Calu3 (cell line): ENCODE data around the gene CD55. TPM values are rescaled to one million over a fixed set of nuclear protein-coding genes. Genes with fewer than 3 reads are reported as not detected.

Experiments
- BruUV-seq: library from RNA; stranded (reverse); fragments of 400-500 nt; replicated peaks from 2 replicates; lab custom pipeline; 2021; lab: Mats Ljungman, UMichigan
- CTCF ChIA-PET: fragments of 300-600 bp; sonication (Branson Sonifier 250); formaldehyde crosslinking; loops from one replicate; lab custom pipeline; 2022; ENCODE audit warnings: antibody characterized with exemption; lab: Charles Lee
- DNase-seq: peaks from one replicate; pipeline ENCODE4 v3.0.0; 2022
- H3K27ac Mint-ChIP-seq: one replicate; pipeline ENCODE4 v1.8.0; 2022; ENCODE audit warnings: mixed read lengths; ENCODE audit not compliant: unreplicated experiment
- H3K27me3 Mint-ChIP-seq: one replicate; pipeline ENCODE4 v1.8.0; 2022; ENCODE audit warnings: mixed read lengths; ENCODE audit not compliant: unreplicated experiment
- H3K36me3 Mint-ChIP-seq: one replicate; pipeline ENCODE4 v1.8.0; 2022; ENCODE audit warnings: mild to moderate bottlenecking, moderate library complexity, mixed read lengths; ENCODE audit not compliant: insufficient read depth, unreplicated experiment
- H3K4me1 Mint-ChIP-seq: one replicate; pipeline ENCODE4 v1.8.0; 2022; ENCODE audit warnings: mild to moderate bottlenecking, low read depth, mixed read lengths; ENCODE audit not compliant: unreplicated experiment
- H3K4me3 Mint-ChIP-seq: one replicate; pipeline ENCODE4 v1.8.0; 2022; ENCODE audit warnings: mild to moderate bottlenecking, low read depth, moderate library complexity, mixed read lengths; ENCODE audit not compliant: unreplicated experiment
- H3K9me3 Mint-ChIP-seq: one replicate; pipeline ENCODE4 v1.8.0; 2022; ENCODE audit warnings: low read depth, mixed read lengths; ENCODE audit not compliant: unreplicated experiment
- CTCF ChIP-seq: fragments of 200-600 bp; IDR thresholded peaks from one replicate; pipeline ENCODE4 v1.8.0; 2022; ENCODE audit warnings: antibody characterized with exemption; ENCODE audit not compliant: unreplicated experiment
- intact Hi-C: fragments of 100-400 bp; cut with micrococcal nuclease; formaldehyde crosslinking; loops from one replicate; pipeline ENCODE4 v1.10.0; 2022; ENCODE audit not compliant: unreplicated experiment
- total RNA-seq: library from RNA; stranded (reverse); gene quantifications from 2 replicates; pipeline ENCODE4 v1.2.3, GENCODE V29; 2022

CD55 gene
- total RNA-seq, 1 experiment from 2014 or later: 106 TPM

DNA sequence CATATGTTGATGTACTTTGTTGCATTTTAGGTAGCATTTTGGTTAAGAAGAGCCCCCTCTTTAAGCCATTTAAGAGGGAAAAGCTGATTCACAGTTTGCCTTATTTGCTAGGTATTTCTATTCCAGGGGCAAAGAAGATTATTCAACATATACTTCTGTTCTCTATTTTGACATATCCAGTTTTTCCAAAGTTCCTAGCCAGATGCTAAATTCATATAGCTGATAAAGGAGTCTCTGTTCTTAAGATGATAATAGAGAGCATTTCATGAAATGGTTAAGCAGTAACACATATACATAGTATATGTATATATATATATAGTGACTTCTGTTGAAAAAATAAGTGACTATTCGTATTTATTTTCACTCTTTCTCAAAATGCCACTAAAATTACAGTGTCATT is 15.5 kb upstream of the CD55 start:
- TF ChIP-seq CTCF: no peak
- CTCF ChIA-PET: no interaction called here
- peaks cover 12% of the 10 kb centered on the region for H3K36me3 Mint-ChIP-seq
- intact Hi-C loops: no loop called here
- peaks cover 66% of the 10 kb centered on the region for H3K4me1 Mint-ChIP-seq
- no peak overlapping the region for H3K4me3 Mint-ChIP-seq
- no peak overlapping the region for H3K27ac Mint-ChIP-seq
- peaks cover 12% of the 10 kb centered on the region for H3K9me3 Mint-ChIP-seq
- no peaks in the 10 kb centered on the region for H3K27me3 Mint-ChIP-seq
- no TSS peak for BruUV-seq
- no peak for DNase-seq

- Mint-ChIP-seq H3K27me3 (no peaks in the 10 kb centered on the region), H3K27ac (peak overlapping the region; percentile 1), H3K36me3 (peaks cover 12% of the 10 kb centered on the region), H3K4me3 (no peak overlapping the region), H3K4me1 (peaks cover 66% of the 10 kb centered on the region), H3K9me3 (peaks cover 12% of the 10 kb centered on the region)
- no peak for DNase-seq
- CTCF ChIA-PET: no interaction called here
- no peak for TF ChIP-seq CTCF
- no TSS peak for BruUV-seq
- intact Hi-C loops: no loop called here
Observed at GRCh38 chr1:207306603-207307002, 14.9 kb upstream of the CD55 start.

GRCh38 chr1:207308451-207309190 is 12.9 kb upstream of the CD55 start:
- H3K9me3 Mint-ChIP-seq: no peaks in the 10 kb centered on the region
- no peak for TF ChIP-seq CTCF
- peak overlapping the region; percentile 78 for H3K27ac Mint-ChIP-seq
- intact Hi-C loops: no loop called here
- DNase-seq: no peak
- peaks cover 9% of the 10 kb centered on the region for H3K36me3 Mint-ChIP-seq
- no peak overlapping the region for H3K4me3 Mint-ChIP-seq
- peaks cover 50% of the 10 kb centered on the region for H3K4me1 Mint-ChIP-seq
- BruUV-seq: no TSS peak
- CTCF ChIA-PET: no interaction called here
- H3K27me3 Mint-ChIP-seq: no peaks in the 10 kb centered on the region

GRCh38 chr1:207309745-207310273 is 11.7 kb upstream of the CD55 start:
- TSS peak; percentile 67 for BruUV-seq
- intact Hi-C loops: no loop called here
- CTCF ChIA-PET: interaction anchor here (0.7 kb wide), 1 partner anchor 78 kb away, joined by 3 read pairs; no protein-coding TSS in a partner anchor
- Mint-ChIP-seq H3K4me1 (peaks cover 40% of the 10 kb centered on the region), H3K27me3 (no peaks in the 10 kb centered on the region), H3K9me3 (no peaks in the 10 kb centered on the region), H3K36me3 (peaks cover 9% of the 10 kb centered on the region), H3K27ac (peak overlapping the region; percentile 78), H3K4me3 (peak overlapping the region; percentile 23)
- no peak for TF ChIP-seq CTCF
- peak; percentile 76 for DNase-seq
